Measurements from ENCODE around the gene PYCARD.
"Not testable (repeated sequence)": the region's sequence is repeated elsewhere in the genome, so short reads cannot be mapped to it uniquely, and the experiment has no call there.

PYCARD gene
- 0.33 to 13.3 (median 5.4) reads per million in 9 experiments for total RNA-seq

- peak; percentile 35 for ATAC-seq (replicated peaks)
- DNase-seq, result peak in 2 of 3 experiments; percentile 40 to 41
- peaks cover 81% of the 10 kb centered on the region for H3K36me3 Mint-ChIP-seq (ENCODE audit: insufficient read depth)
Observed at GRCh38 chr16:31202414-31203375, at the start of gene PYCARD. PYCARD (minus strand) TSS chr16:31202760; CDS start chr16:31202690, 70 bp downstream.

GRCh38 chr16:31251435-31251834, 48.9 kb upstream of the PYCARD start:
- Mint-ChIP-seq H3K4me3 (no peak overlapping the region), H3K4me1 (ENCODE audit: low read depth in 2 of 2) (peaks cover 8 to 10% of the 10 kb centered on the region in 2 donors), H3K27ac (no peak overlapping the region), H3K9me3 (no peaks in the 10 kb centered on the region), H3K36me3 (ENCODE audit: insufficient read depth) (no peaks in the 10 kb centered on the region), H3K27me3 (no peaks in the 10 kb centered on the region)
- no peak for DNase-seq
- no peak for ATAC-seq (replicated peaks)

More at GRCh38 chr16:31202414-31203375, at the start of gene PYCARD:
- H3K4me1 Mint-ChIP-seq (ENCODE audit: low read depth in 2 of 2), result peaks cover 35 to 43% of the 10 kb centered on the region in 2 donors
- H3K4me3 Mint-ChIP-seq, result peak within 1 kb of the TSS; percentile 90 to 92
- peak within 1 kb of the TSS; percentile 79 to 97 for H3K27ac Mint-ChIP-seq
- H3K27me3 Mint-ChIP-seq, result no peaks in the 10 kb centered on the region
- no peaks in the 10 kb centered on the region for H3K9me3 Mint-ChIP-seq

GRCh38 chr16:31250782-31251384, 48.3 kb upstream of the PYCARD start:
- Mint-ChIP-seq H3K4me1 (ENCODE audit: low read depth in 2 of 2) (peaks cover 8 to 10% of the 10 kb centered on the region in 2 donors), H3K4me3 (no peak overlapping the region), H3K9me3 (no peaks in the 10 kb centered on the region), H3K27me3 (no peaks in the 10 kb centered on the region), H3K27ac (no peak overlapping the region), H3K36me3 (ENCODE audit: insufficient read depth) (no peaks in the 10 kb centered on the region)
- DNase-seq (no peak), ATAC-seq (replicated peaks) (no peak)

GRCh38 chr16:31248344-31248743, 45.8 kb upstream of the PYCARD start:
- H3K4me3 Mint-ChIP-seq, result no peak overlapping the region
- ATAC-seq (replicated peaks) (no peak), DNase-seq (no peak)
- H3K4me1 Mint-ChIP-seq (ENCODE audit: low read depth in 2 of 2), result peaks cover under 1 to 2% of the 10 kb centered on the region in 2 donors
- no peak overlapping the region for H3K27ac Mint-ChIP-seq
- H3K36me3 Mint-ChIP-seq (ENCODE audit: insufficient read depth), result no peaks in the 10 kb centered on the region
- no peaks in the 10 kb centered on the region for H3K27me3 Mint-ChIP-seq
- H3K9me3 Mint-ChIP-seq, result no peaks in the 10 kb centered on the region

GRCh38 chr16:31246296-31246695, 43.7 kb upstream of the PYCARD start:
- Mint-ChIP-seq H3K27me3 (no peaks in the 10 kb centered on the region), H3K9me3 (no peaks in the 10 kb centered on the region), H3K4me3 (no peak overlapping the region), H3K4me1 (ENCODE audit: low read depth in 2 of 2) (peaks cover 0 to 2% of the 10 kb centered on the region in 2 donors), H3K27ac (no peak overlapping the region), H3K36me3 (ENCODE audit: insufficient read depth) (no peaks in the 10 kb centered on the region)
- ATAC-seq (replicated peaks) (no peak), DNase-seq (no peak)

GRCh38 chr16:31245598-31245997, 43.0 kb upstream of the PYCARD start:
- not testable (repeated sequence) for H3K9me3 Mint-ChIP-seq; H3K4me1 Mint-ChIP-seq (ENCODE audit: low read depth in 2 of 2); DNase-seq; ATAC-seq (replicated peaks); H3K4me3 Mint-ChIP-seq; H3K27me3 Mint-ChIP-seq; H3K36me3 Mint-ChIP-seq (ENCODE audit: insufficient read depth); H3K27ac Mint-ChIP-seq

GRCh38 chr16:31243734-31244670, 41.4 kb upstream of the PYCARD start:
- Mint-ChIP-seq H3K36me3 (ENCODE audit: insufficient read depth) (no peaks in the 10 kb centered on the region), H3K27ac (no peak overlapping the region), H3K4me1 (ENCODE audit: low read depth in 2 of 2) (no peaks in the 10 kb centered on the region), H3K4me3 (no peak overlapping the region), H3K9me3 (no peaks in the 10 kb centered on the region), H3K27me3 (no peaks in the 10 kb centered on the region)
- ATAC-seq (replicated peaks), result peak; percentile 29
- no peak for DNase-seq

- Mint-ChIP-seq H3K36me3 (ENCODE audit: insufficient read depth) (no peaks in the 10 kb centered on the region), H3K27ac (no peak overlapping the region), H3K9me3 (no peaks in the 10 kb centered on the region), H3K4me1 (ENCODE audit: low read depth in 2 of 2) (no peaks in the 10 kb centered on the region), H3K4me3 (no peak overlapping the region), H3K27me3 (no peaks in the 10 kb centered on the region)
- ATAC-seq (replicated peaks) (no peak), DNase-seq (no peak)
Observed at GRCh38 chr16:31242206-31242605, 39.6 kb upstream of the PYCARD start.

GRCh38 chr16:31238041-31238440, 35.5 kb upstream of the PYCARD start:
- DNase-seq, result no peak
- Mint-ChIP-seq H3K27me3 (no peaks in the 10 kb centered on the region), H3K9me3 (no peaks in the 10 kb centered on the region), H3K4me3 (no peak overlapping the region), H3K4me1 (ENCODE audit: low read depth in 2 of 2) (peaks cover 0 to 2% of the 10 kb centered on the region in 2 donors), H3K27ac (peak overlapping the region in 1 of 2 donors; percentile 22), H3K36me3 (ENCODE audit: insufficient read depth) (no peaks in the 10 kb centered on the region)
- no peak for ATAC-seq (replicated peaks)

GRCh38 chr16:31229501-31229900, 26.9 kb upstream of the PYCARD start:
- Mint-ChIP-seq H3K4me3 (no peak overlapping the region), H3K4me1 (ENCODE audit: low read depth in 2 of 2) (no peaks in the 10 kb centered on the region), H3K27me3 (peaks cover 0 to 6% of the 10 kb centered on the region in 2 donors), H3K36me3 (ENCODE audit: insufficient read depth) (no peaks in the 10 kb centered on the region), H3K9me3 (no peaks in the 10 kb centered on the region), H3K27ac (no peak overlapping the region)
- DNase-seq, result no peak
- no peak for ATAC-seq (replicated peaks)

- Mint-ChIP-seq H3K27me3 (peaks cover 0 to 6% of the 10 kb centered on the region in 2 donors), H3K36me3 (ENCODE audit: insufficient read depth) (peaks cover 2% of the 10 kb centered on the region), H3K4me3 (no peak overlapping the region), H3K27ac (no peak overlapping the region), H3K9me3 (no peaks in the 10 kb centered on the region), H3K4me1 (ENCODE audit: low read depth in 2 of 2) (no peaks in the 10 kb centered on the region)
- ATAC-seq (replicated peaks) (no peak), DNase-seq (no peak)
Observed at GRCh38 chr16:31228206-31228605, 25.6 kb upstream of the PYCARD start.

- H3K27ac Mint-ChIP-seq, result no peak overlapping the region
- H3K9me3 Mint-ChIP-seq, result no peaks in the 10 kb centered on the region
- H3K27me3 Mint-ChIP-seq, result peaks cover 15 to 25% of the 10 kb centered on the region in 2 donors
- no peak overlapping the region for H3K4me3 Mint-ChIP-seq
- no peak for ATAC-seq (replicated peaks)
- H3K36me3 Mint-ChIP-seq (ENCODE audit: insufficient read depth), result peaks cover 5% of the 10 kb centered on the region
- peaks cover 4% of the 10 kb centered on the region in 2 donors for H3K4me1 Mint-ChIP-seq (ENCODE audit: low read depth in 2 of 2)
- DNase-seq, result no peak
Observed at GRCh38 chr16:31225193-31225592, 22.6 kb upstream of the PYCARD start.
